Cardiac muscle cell (in vitro differentiated cells and primary cell): Measurements from ENCODE around the gene TCFL5. TPM values are rescaled to one million over a fixed set of nuclear protein-coding genes. Genes with fewer than 3 reads are reported as not detected.

Experiments used
- DNase-seq, 2 donors: peaks; one replicate each; pipeline versions ENCODE4 v3.0.0 to v3.0.0-alpha.2; 2010 to 2017; ENCODE audit warnings: low read depth in 1 of 2, low spot score in 1 of 2
- H3K27ac ChIP-seq: fragments of 200-600 bp; sonication (generic); 2 replicates; pipeline ENCODE4 v1.5.1; 2016
- H3K27me3 ChIP-seq: fragments of 200-600 bp; sonication (generic); 2 replicates; pipeline ENCODE4 v1.6.0; 2016; ENCODE audit warnings: control low read depth
- H3K36me3 ChIP-seq: fragments of 200-600 bp; sonication (generic); 2 replicates; pipeline ENCODE4 v1.5.1; 2016; ENCODE audit warnings: control low read depth
- H3K4me1 ChIP-seq: fragments of 200-600 bp; sonication (generic); 2 replicates; pipeline ENCODE4 v1.8.1; 2017; ENCODE audit warnings: low read depth, mild to moderate bottlenecking, mixed run types
- H3K4me3 ChIP-seq: fragments of 200-600 bp; sonication (generic); 2 replicates; pipeline ENCODE4 v1.5.1; 2016; ENCODE audit warnings: mild to moderate bottlenecking
- H3K9me3 ChIP-seq: fragments of 200-600 bp; sonication (generic); 2 replicates; pipeline ENCODE4 v1.5.1; 2017; ENCODE audit warnings: low read depth, mild to moderate bottlenecking, control low read depth
- polyA plus RNA-seq: library from polyadenylated mRNA; unstranded; fragments of >200 nt; fragmentation: Nextera tagmentation; extraction: Ambion mirVana; gene quantifications from 2 replicates; pipeline ENCODE4 v1.2.1, GENCODE V29; 2016
- total RNA-seq: library from RNA; depleted of rRNA; stranded (reverse); fragments of >200 nt; gene quantifications from 2 replicates; pipeline ENCODE4 v1.2.3, GENCODE V29; 2016
- TF ChIP-seq, protein P1 (sequence below): IDR thresholded peaks from 2 replicates; pipeline ENCODE4 v1.5.1; 2012; ENCODE audit warnings: low read depth, mild to moderate bottlenecking, low read length

TCFL5 gene
- total and polyA plus RNA-seq, 2 experiments from 2014 or later, result 6.6 to 8.1 TPM

- Histone ChIP-seq H3K4me3 (peak overlapping the region; percentile 24), H3K9me3 (no peaks in the 10 kb centered on the region), H3K27me3 (peaks cover 26% of the 10 kb centered on the region), H3K36me3 (peaks cover 4% of the 10 kb centered on the region), H3K4me1 (peaks cover 3% of the 10 kb centered on the region), H3K27ac (no peak overlapping the region)
- DNase-seq, result peak in 1 of 2 donors; percentile 46
- TF ChIP-seq, protein P1, sequence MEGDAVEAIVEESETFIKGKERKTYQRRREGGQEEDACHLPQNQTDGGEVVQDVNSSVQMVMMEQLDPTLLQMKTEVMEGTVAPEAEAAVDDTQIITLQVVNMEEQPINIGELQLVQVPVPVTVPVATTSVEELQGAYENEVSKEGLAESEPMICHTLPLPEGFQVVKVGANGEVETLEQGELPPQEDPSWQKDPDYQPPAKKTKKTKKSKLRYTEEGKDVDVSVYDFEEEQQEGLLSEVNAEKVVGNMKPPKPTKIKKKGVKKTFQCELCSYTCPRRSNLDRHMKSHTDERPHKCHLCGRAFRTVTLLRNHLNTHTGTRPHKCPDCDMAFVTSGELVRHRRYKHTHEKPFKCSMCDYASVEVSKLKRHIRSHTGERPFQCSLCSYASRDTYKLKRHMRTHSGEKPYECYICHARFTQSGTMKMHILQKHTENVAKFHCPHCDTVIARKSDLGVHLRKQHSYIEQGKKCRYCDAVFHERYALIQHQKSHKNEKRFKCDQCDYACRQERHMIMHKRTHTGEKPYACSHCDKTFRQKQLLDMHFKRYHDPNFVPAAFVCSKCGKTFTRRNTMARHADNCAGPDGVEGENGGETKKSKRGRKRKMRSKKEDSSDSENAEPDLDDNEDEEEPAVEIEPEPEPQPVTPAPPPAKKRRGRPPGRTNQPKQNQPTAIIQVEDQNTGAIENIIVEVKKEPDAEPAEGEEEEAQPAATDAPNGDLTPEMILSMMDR, result no peak
These were observed 45.4 kb downstream of the TCFL5 start for GRCh38 chr20:62816031-62816883.

DNA sequence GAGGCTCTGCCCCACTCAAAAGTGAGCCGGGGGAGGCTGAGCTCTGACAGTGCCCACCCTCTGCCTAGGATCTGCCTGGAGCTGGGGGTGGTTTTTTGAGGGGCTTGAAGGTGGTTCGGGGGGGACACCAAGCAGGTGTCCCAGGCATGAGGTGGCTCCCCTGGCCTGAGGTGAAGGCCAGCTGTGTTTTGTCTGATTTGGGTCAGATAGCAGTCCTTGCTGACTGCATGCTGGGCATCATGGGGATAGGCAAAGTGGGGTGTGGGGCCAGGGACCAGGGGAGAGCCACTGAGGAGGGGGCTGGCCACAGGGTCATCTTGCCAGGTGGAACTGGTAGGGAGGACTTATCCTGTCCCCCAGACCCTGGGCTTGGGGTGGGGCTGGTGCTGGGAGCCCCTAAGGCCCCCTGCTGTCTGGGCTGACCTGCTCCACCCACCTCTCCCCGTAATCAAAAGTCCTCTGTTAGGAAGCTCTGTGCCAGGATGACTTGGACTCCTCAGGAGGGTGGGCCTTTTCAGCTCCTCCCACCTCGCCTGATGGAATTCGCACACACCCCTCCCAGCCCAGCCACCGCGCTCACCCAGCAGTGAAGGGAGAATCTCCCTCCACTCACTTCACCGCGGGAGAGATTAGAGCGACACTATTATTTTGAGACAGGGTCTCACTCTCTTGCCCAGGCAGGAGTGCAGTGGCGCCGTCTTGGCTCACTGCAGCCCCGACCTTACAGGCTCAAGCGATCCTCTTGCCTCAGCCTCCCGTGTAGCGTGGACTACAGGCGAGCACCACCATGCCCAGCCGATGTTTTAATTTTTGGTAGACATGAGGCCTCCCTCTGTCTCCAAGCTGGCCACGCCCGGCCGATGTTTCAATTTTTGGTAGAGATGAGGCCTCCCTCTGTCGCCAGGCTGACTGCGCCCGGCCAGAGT is 46.3 kb downstream of the TCFL5 start:
- TF ChIP-seq, protein P1, result no peak
- Histone ChIP-seq H3K36me3 (peaks cover 7% of the 10 kb centered on the region), H3K4me3 (no peak overlapping the region), H3K9me3 (no peaks in the 10 kb centered on the region), H3K27me3 (peaks cover 26% of the 10 kb centered on the region), H3K4me1 (peaks cover 3% of the 10 kb centered on the region), H3K27ac (no peak overlapping the region)
- peak; percentile 44 to 68 for DNase-seq

DNA sequence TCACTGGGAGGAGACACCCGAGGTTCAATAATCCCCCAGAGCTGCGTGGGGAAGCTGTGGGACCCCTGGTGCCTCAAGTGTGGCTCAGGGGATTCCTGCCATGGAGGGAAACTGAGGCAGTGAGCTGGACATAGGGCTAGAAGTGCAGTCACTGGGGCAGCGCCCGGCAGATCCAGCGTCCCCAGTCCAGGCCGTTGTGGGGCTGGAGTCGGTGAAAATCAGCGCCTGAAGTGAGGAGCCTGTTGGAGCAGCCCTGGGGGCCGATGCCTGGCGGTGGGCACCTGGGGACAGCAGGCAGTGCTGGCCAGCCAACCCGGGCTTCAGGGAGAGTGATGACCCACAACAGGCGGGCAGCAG is 46.9 kb downstream of the TCFL5 start:
- no peak for DNase-seq
- Histone ChIP-seq H3K4me3 (no peak overlapping the region), H3K27ac (no peak overlapping the region)

GRCh38 chr20:62814060-62814708 is 47.4 kb downstream of the TCFL5 start:
- TF ChIP-seq, protein P1, result no peak
- H3K36me3 ChIP-seq, result peaks cover 15% of the 10 kb centered on the region
- no peaks in the 10 kb centered on the region for H3K9me3 ChIP-seq
- H3K4me3 ChIP-seq, result no peak overlapping the region
- peaks cover 3% of the 10 kb centered on the region for H3K4me1 ChIP-seq
- no peak for DNase-seq
- no peak overlapping the region for H3K27ac ChIP-seq
- H3K27me3 ChIP-seq, result peaks cover 26% of the 10 kb centered on the region

More for the DNA sequence above, 46.9 kb downstream of the TCFL5 start:
- H3K4me1 ChIP-seq, result peaks cover 3% of the 10 kb centered on the region
- H3K27me3 ChIP-seq, result peaks cover 26% of the 10 kb centered on the region
- TF ChIP-seq, protein P1, result no peak
- H3K36me3 ChIP-seq, result peaks cover 14% of the 10 kb centered on the region
- no peaks in the 10 kb centered on the region for H3K9me3 ChIP-seq

- Histone ChIP-seq H3K4me1 (peaks cover 3% of the 10 kb centered on the region), H3K27ac (no peak overlapping the region), H3K9me3 (no peaks in the 10 kb centered on the region), H3K27me3 (peaks cover 26% of the 10 kb centered on the region), H3K36me3 (peaks cover 15% of the 10 kb centered on the region), H3K4me3 (no peak overlapping the region)
- TF ChIP-seq, protein P1, result no peak
- no peak for DNase-seq
These were observed 48.0 kb downstream of the TCFL5 start for GRCh38 chr20:62813588-62813987.
